Activated T-helper 2 cell treated with anti-CD3 and anti-CD28 coated beads, Interferon-gamma antibody, Interleukin-2, Interleukin-4, amounts not matched to agents 10 μg/mL and 5 μg/mL and 100 μg/mL, durations not matched to agents 14 hours and 24 hours and 36 hours (primary cell): Measurements from ENCODE around the gene WAC. TPM values are rescaled to one million over a fixed set of nuclear protein-coding genes. Genes with fewer than 3 reads are reported as not detected.

Source experiments
- DNase-seq: peaks from one replicate; pipeline ENCODE4 v3.0.0; 2021; ENCODE audit warnings: low spot score
- H3K27ac Mint-ChIP-seq: one replicate; pipeline ENCODE4 v1.8.0; 2021; ENCODE audit warnings: mixed read lengths
- H3K27me3 Mint-ChIP-seq: one replicate; pipeline ENCODE4 v1.8.0; 2021; ENCODE audit warnings: low read depth, mixed read lengths
- H3K36me3 Mint-ChIP-seq: one replicate; pipeline ENCODE4 v1.8.0; 2021; ENCODE audit warnings: low read depth, mixed read lengths
- H3K4me1 Mint-ChIP-seq: one replicate; pipeline ENCODE4 v1.8.0; 2021; ENCODE audit warnings: low read depth, mixed read lengths
- H3K4me3 Mint-ChIP-seq: one replicate; pipeline ENCODE4 v1.8.0; 2021; ENCODE audit warnings: low read depth, mild to moderate bottlenecking, moderate library complexity, mixed read lengths
- H3K9me3 Mint-ChIP-seq: one replicate; pipeline ENCODE4 v1.8.0; 2021; ENCODE audit warnings: mixed read lengths
- intact Hi-C: fragments of 100-400 bp; cut with micrococcal nuclease; formaldehyde crosslinking; loops from one replicate; pipeline ENCODE4 v1.15.1; 2023
- total RNA-seq: library from RNA; stranded (reverse); gene quantifications from 2 replicates; pipeline ENCODE4 v1.2.3, GENCODE V29; 2022

WAC gene
- total RNA-seq, 1 donor from 2014 or later: 126 TPM

- intact Hi-C loops: loop anchor here (10.0 kb wide), 1 partner anchor 925 kb away; the partner anchor contains the start of gene MKX
- peaks cover 10% of the 10 kb centered on the region for H3K4me1 Mint-ChIP-seq
- H3K4me3 Mint-ChIP-seq: peak overlapping the region; percentile 71
- H3K27ac Mint-ChIP-seq: no peak overlapping the region
- H3K27me3 Mint-ChIP-seq: peaks cover 70% of the 10 kb centered on the region
- no peak for DNase-seq
- H3K9me3 Mint-ChIP-seq: no peaks in the 10 kb centered on the region
- no peaks in the 10 kb centered on the region for H3K36me3 Mint-ChIP-seq
Observed at GRCh38 chr10:28669227-28670173, 136.6 kb downstream of the WAC start.

Other genes starting within 250 kb of the WAC start
- 0.60 and 0.73 TPM in 2 replicates for gene MPP7, start 230.1 kb upstream of the WAC start, total RNA-seq
- 0.16 TPM in 2 replicates for gene BAMBI, start 144.4 kb downstream of the WAC start, total RNA-seq